Hepatocyte (in vitro differentiated cells): ENCODE results near the gene AUH. TPM values are rescaled to one million over a fixed set of nuclear protein-coding genes. Genes with fewer than 3 reads are reported as not detected.

Experiments
- DNase-seq: peaks from one replicate; pipeline ENCODE4 v3.0.0-alpha.2; 2016; ENCODE audit warnings: low spot score
- H2AFZ ChIP-seq: fragments of 200-600 bp; sonication (generic); 2 replicates; pipeline ENCODE4 v1.6.0; 2016; ENCODE audit warnings: antibody characterized with exemption, mild to moderate bottlenecking
- H3K27ac ChIP-seq: fragments of 200-600 bp; sonication (generic); 2 replicates; pipeline ENCODE4 v1.5.1; 2016; ENCODE audit warnings: mild to moderate bottlenecking
- H3K27me3 ChIP-seq: fragments of 200-600 bp; sonication (generic); 2 replicates; pipeline ENCODE4 v1.6.1; 2016
- H3K36me3 ChIP-seq: fragments of 200-600 bp; sonication (generic); replicated peaks from 2 replicates; pipeline ENCODE4 v1.5.1; 2016; ENCODE audit warnings: low read depth; ENCODE audit not compliant: insufficient read depth
- H3K4me1 ChIP-seq: fragments of 200-600 bp; sonication (generic); 2 replicates; pipeline ENCODE4 v1.5.1; 2016; ENCODE audit warnings: mild to moderate bottlenecking, moderate library complexity; ENCODE audit not compliant: insufficient read depth
- H3K4me2 ChIP-seq: fragments of 200-600 bp; sonication (generic); 2 replicates; pipeline ENCODE4 v1.6.0; 2016
- H3K4me3 ChIP-seq: fragments of 200-600 bp; sonication (generic); 2 replicates; pipeline ENCODE4 v1.5.1; 2016; ENCODE audit warnings: mild to moderate bottlenecking
- H3K79me2 ChIP-seq: fragments of 200-600 bp; sonication (generic); 2 replicates; pipeline ENCODE4 v1.6.0; 2017; ENCODE audit warnings: mild to moderate bottlenecking
- H3K9me2 ChIP-seq: fragments of 200-600 bp; sonication (generic); replicated peaks from 2 replicates; pipeline ENCODE4 v1.6.0; 2017; ENCODE audit warnings: mild to moderate bottlenecking; ENCODE audit not compliant: insufficient read depth
- H3K9me3 ChIP-seq: fragments of 200-600 bp; sonication (generic); 2 replicates; pipeline ENCODE4 v1.5.1; 2016; ENCODE audit warnings: low read depth, mild to moderate bottlenecking
- H4K20me1 ChIP-seq: fragments of 200-600 bp; sonication (generic); 2 replicates; pipeline ENCODE4 v1.6.0; 2016; ENCODE audit warnings: mild to moderate bottlenecking; ENCODE audit not compliant: insufficient read depth, poor library complexity, severe bottlenecking
- CTCF ChIP-seq: fragments of 200-600 bp; sonication (generic); IDR thresholded peaks from 2 replicates; pipeline ENCODE4 v1.5.1; 2016; ENCODE audit warnings: antibody characterized with exemption, mild to moderate bottlenecking; ENCODE audit not compliant: poor library complexity
- EZH2 ChIP-seq: fragments of 200-600 bp; sonication (generic); IDR thresholded peaks from 2 replicates; pipeline ENCODE4 v1.6.1; 2016; ENCODE audit warnings: antibody characterized with exemption, mild to moderate bottlenecking, borderline replicate concordance
- EZH2phosphoT487 ChIP-seq: fragments of 200-600 bp; sonication (generic); IDR thresholded peaks from one replicate; pipeline ENCODE4 v1.6.1; 2018; ENCODE audit warnings: antibody characterized with exemption, mild to moderate bottlenecking, low read depth, moderate library complexity; ENCODE audit not compliant: unreplicated experiment, severe bottlenecking
- WGBS: methylation state at CpG from one replicate; pipeline ENCODE4 v1.1.6; 2016; ENCODE audit warnings: low lambda C conversion rate; ENCODE audit errors: missing lambda C conversion rate; 5-methylcytosine and 5-hydroxymethylcytosine counted together
- polyA plus RNA-seq: library from polyadenylated mRNA; unstranded; fragments of >200 nt; fragmentation: Nextera tagmentation; extraction: Ambion mirVana; gene quantifications from 2 replicates; pipeline ENCODE4 v1.2.1, GENCODE V29; 2016
- total RNA-seq: library from RNA; depleted of rRNA; stranded (reverse); fragments of >200 nt; gene quantifications from 2 replicates; pipeline ENCODE4 v1.2.3, GENCODE V29; 2014

AUH gene
- total and polyA plus RNA-seq, 2 experiments from 2014 or later = 19.5 to 25.0 TPM

DNA sequence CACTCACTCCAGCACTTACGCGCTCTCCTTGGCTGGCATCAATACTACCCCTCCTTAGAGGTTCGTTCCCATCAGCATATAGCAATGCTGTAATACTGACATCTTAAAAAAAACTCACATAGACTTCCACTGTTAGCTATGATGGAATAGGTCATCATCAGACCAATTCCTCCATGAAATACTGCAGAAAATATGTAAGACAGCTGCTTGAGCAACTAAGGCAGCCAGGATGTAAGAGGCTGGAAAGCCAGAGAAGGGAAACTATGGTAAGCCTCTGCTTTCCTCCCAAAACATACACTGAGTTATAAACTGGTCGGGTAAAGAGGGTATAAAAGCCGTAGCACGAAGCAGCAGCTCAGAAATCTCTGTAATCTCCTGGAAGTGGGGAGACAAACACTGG, 33.5 kb downstream of the AUH start:
- Histone ChIP-seq H3K9me2 (no peaks in the 10 kb centered on the region), H3K4me1 (no peaks in the 10 kb centered on the region), H4K20me1 (no peaks in the 10 kb centered on the region), H3K4me2 (no peak overlapping the region), H3K36me3 (no peaks in the 10 kb centered on the region), H3K27me3 (no peaks in the 10 kb centered on the region), H3K79me2 (no peaks in the 10 kb centered on the region), H3K27ac (no peak overlapping the region), H2AFZ (no peak overlapping the region), H3K4me3 (no peak overlapping the region), H3K9me3 (no peaks in the 10 kb centered on the region)
- no peak for TF ChIP-seq EZH2
- no peak for TF ChIP-seq EZH2phosphoT487
- TF ChIP-seq CTCF = no peak
- WGBS = 80% methylated on average over 6 of the region's 6 CpGs
- DNase-seq = no peak

DNA sequence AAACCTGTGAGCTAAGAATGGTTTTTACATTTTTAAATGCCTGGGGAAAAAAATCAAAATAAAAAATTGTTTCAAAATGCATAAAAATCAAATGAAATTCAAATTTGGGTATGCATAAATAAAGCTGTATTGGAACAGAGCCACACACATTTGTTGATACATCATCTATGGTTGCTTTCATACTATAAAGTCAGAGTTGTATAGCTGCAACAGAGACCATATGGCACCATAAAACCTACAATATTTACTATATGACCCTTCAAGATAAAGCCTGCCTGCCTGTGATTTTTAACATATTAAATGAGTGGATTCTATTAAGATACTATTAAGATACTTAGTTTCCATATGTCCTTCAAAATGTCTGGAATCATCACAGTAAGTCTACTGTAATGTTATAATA, 40.0 kb downstream of the AUH start:
- Histone ChIP-seq H3K4me1 (no peaks in the 10 kb centered on the region), H3K27me3 (no peaks in the 10 kb centered on the region), H4K20me1 (no peaks in the 10 kb centered on the region), H3K4me3 (no peak overlapping the region), H3K9me2 (no peaks in the 10 kb centered on the region), H3K36me3 (no peaks in the 10 kb centered on the region), H3K4me2 (no peak overlapping the region), H2AFZ (no peak overlapping the region), H3K27ac (no peak overlapping the region), H3K9me3 (no peaks in the 10 kb centered on the region), H3K79me2 (no peaks in the 10 kb centered on the region)
- no peak for TF ChIP-seq EZH2
- no peak for TF ChIP-seq EZH2phosphoT487
- TF ChIP-seq CTCF = no peak
- DNase-seq = no peak

DNA sequence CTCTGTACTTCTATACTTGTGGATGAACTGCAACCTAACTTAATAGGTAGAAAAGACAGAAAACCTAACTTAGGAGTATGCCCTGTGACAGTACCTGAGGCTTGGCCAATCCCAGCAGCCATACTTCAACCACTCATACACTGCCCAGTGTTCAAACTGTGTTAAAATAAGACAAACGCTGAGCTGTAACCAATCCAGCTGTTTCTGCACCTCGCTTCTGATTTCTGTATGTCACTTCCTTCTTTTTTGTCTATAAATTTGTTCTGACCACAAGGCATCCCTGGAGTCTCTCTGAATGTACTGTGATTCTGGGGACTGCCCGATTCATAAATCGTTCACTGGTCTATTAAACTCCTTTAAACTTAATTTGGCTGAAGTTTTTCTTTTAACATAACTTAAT, 41.4 kb downstream of the AUH start:
- H3K27me3 ChIP-seq = no peaks in the 10 kb centered on the region
- no peaks in the 10 kb centered on the region for H3K36me3 ChIP-seq
- no peak overlapping the region for H3K4me2 ChIP-seq
- no peak overlapping the region for H3K4me3 ChIP-seq
- no peak overlapping the region for H2AFZ ChIP-seq
- no peaks in the 10 kb centered on the region for H3K9me3 ChIP-seq
- H3K27ac ChIP-seq = no peak overlapping the region
- H4K20me1 ChIP-seq = no peaks in the 10 kb centered on the region
- no peaks in the 10 kb centered on the region for H3K4me1 ChIP-seq
- H3K9me2 ChIP-seq = no peaks in the 10 kb centered on the region
- WGBS = 95% methylated on average over 4 of the region's 4 CpGs
- DNase-seq = no peak
- no peaks in the 10 kb centered on the region for H3K79me2 ChIP-seq
- TF ChIP-seq EZH2 (no peak), CTCF (no peak), EZH2phosphoT487 (no peak)

DNA sequence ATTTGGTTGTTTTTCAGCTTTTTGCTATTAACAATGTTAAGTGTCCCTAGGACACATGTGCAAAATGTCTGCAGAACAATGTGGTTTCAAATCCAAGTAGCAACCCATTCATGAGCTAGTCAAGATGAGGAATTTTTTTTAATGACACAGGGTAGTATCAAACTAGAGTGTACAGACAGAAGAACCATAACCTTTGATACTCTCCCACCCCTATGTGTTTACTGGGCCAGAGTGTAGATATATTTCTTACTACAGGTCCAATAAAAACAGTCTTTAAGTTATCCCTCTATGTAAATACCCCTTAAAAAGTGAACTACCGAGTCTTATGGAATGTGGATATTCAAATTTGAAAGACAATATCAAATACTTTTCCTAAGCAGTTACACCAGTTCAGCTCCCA, 45.6 kb downstream of the AUH start:
- WGBS = 82% methylated on average over 1 of the region's 1 CpG
- Histone ChIP-seq H3K36me3 (no peaks in the 10 kb centered on the region), H3K4me2 (no peak overlapping the region), H3K9me3 (no peaks in the 10 kb centered on the region), H3K4me1 (no peaks in the 10 kb centered on the region), H3K27ac (no peak overlapping the region), H3K79me2 (no peaks in the 10 kb centered on the region), H4K20me1 (no peaks in the 10 kb centered on the region), H3K4me3 (no peak overlapping the region), H3K27me3 (no peaks in the 10 kb centered on the region), H3K9me2 (no peaks in the 10 kb centered on the region), H2AFZ (no peak overlapping the region)
- no peak for TF ChIP-seq EZH2
- TF ChIP-seq EZH2phosphoT487 = no peak
- TF ChIP-seq CTCF = no peak
- no peak for DNase-seq
